Posterior vena cava (tissue), 2 donors: ENCODE results near the gene CDC42EP3. TPM values are rescaled to one million over a fixed set of nuclear protein-coding genes. Genes with fewer than 3 reads are reported as not detected.

Source experiments
- DNase-seq: peaks from one replicate; pipeline ENCODE4 v3.0.0-alpha.2; 2020; ENCODE audit warnings: low spot score
- intact Hi-C, 2 donors: fragments of 100-400 bp; cut with DNase I; formaldehyde crosslinking; loops; one replicate each; pipeline versions ENCODE4 v1.14.1 to v1.14.2; 2022 to 2023
- total RNA-seq, 2 donors: library from RNA; stranded (reverse); fragmentation: NEBNext Ultra II Directional; extraction: Animal tissue kit (Norgen Biotek cat#: 25700); gene quantifications; one replicate each; pipeline ENCODE4 v1.2.1, GENCODE V29; 2021
- donor health status: DM: yes; HTN: yes; CAD: no.
- donor health status: DM: yes; HTN: yes; CAD: no.

The CDC42EP3 gene
- total RNA-seq, 2 donors from 2014 or later, result 74.5 to 95.3 TPM

DNA sequence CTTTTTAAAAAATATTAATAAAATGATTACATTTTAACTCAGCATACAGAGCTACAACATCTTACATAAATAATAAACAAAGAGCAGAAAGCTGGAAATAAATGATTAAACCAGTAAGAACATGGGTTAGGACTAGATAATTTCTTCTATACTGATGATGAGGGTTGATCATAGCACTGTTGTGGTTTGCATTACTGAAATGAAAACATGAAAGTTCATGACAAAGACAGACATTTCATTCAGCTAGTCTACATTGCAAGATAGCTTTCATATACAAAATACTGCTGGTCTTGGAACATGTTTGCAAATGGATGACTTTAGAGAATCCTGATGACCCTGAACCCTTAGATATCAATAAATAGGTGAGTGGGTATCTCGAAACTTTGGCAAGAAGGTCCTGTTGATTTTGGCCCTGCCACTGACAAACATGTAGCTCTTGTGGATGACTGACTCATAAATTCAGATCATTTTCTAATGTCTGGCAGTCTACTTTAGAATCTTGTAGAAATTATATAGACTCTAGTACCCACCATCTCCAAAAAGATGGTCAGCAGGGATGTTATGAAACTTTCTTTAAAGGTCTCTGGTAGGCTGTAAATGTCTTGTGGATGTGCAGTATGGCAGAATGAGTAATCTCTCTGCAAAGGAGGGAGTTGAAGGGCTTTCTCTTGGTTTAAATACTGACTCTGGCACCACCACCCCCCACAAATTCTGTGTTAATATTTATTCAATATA, 15.5 kb upstream of the CDC42EP3 start:
- intact Hi-C loops, result no loop called here
- DNase-seq, result no peak

DNA sequence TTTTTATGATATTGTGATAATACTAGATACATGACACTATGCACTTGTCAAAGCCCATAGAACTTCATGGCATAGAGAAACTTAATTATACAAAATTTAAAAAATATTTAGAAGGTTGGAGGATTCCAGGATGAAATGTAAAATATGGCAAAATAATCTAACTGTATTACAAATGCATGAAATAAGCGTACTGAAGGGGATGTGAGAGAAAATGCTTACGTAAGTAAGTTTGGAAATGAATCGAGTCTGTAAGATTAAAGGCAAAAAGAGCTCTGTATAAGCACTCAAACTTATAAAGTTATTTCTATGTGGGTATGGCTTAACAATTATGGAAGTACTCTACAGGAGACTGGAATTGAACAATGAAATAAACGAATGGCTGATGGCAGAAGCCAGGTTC, 13.4 kb upstream of the CDC42EP3 start:
- intact Hi-C loops, result no loop called here
- DNase-seq, result no peak

DNA sequence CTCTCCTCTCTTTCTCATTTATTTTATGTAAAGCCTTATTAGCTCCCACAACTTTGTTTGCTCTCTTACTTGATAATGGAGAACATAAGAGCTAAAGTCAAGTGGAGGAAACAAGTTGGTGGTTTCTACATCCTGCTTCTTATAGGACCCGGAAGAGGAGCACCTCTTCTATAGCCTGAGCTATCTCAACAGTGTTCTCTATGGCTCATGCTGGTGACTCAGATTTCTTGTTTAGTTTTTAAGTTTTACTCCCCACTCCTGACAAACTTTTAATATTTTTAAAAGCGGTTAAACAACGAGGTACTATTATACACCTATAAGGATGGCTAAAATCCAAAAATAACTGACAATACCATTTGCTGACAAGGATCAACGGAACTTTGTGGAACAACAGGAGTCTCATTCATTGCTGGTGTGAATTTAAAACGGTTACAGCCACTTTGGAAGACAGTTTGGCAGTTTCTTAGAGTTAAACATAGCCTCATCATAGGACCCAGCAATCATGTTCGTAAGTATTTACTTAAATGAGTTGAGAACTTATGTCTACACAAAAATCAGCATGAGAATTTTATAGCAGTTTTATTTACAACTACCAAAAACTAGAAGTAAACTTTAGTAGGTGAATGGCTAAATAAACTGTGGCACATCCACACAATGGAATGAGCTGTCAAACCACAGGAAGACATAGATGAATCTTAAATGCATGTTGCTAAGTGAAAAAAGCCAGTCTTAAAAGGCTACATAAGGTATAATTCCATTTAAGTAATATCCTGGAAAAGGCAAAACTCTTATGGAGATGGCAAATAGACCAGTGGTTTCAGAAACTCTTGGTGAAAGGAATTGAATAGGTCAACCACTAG, 12.7 kb upstream of the CDC42EP3 start:
- no peak for DNase-seq
- intact Hi-C loops, result no loop called here

DNA sequence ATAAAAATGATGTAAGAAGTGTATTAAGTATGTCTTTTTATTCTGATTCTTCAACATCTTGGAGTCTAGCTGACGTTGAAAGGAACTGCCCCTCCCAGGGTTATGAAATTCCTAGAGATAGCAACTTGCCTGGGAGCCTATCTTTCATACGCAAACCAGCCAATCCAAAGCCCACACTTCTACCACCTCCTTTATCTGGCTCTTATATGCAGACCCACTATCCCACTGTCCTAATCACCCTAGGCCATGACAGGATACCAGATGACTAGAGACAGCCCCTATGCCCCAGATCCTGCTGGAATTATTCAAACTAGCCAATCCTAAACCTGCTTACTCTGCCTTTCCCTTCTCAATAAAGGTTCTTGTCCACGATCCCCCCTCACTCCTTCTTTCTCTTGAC, 11.8 kb upstream of the CDC42EP3 start:
- intact Hi-C loops, result no loop called here

DNA sequence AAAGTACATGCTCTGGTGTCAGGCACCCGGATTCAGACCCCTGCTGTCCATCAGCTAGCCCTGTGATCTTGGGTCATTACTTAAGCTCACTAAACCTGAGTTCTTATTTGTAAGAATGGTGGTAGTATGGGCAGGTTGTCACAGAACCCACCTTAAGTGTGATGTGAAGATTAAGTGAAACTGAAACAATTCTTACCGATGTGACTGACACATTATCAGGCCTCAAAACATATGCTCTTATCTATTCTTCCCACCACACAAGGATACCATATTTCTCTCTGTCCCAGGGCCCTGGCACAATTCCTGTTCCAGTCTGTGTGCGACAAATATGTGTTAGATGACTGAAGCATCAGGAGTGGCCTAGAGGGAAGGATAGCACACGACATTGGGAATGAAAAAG, 11.0 kb upstream of the CDC42EP3 start:
- intact Hi-C loops, result no loop called here
- DNase-seq, result no peak

More for the DNA sequence above, 11.8 kb upstream of the CDC42EP3 start:
- no peak for DNase-seq

DNA sequence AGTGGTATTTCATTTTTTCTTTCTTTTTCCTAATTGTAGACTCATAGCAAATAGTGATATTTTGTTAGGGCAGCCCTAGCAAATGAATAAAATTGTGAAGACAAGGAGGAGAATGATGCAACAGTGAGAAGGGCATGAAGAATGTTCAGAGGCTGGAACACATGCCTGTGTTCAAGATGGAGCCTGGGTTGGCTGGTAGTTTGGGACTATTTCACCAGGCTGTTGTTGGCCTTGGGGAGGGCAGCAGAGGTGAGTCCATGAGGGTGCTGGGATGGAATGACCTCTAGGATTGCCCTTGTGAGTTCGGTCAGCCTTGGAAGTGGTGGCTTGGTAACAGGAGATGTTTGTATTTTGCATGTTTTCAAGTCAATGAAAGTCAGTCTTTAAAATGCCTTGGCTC, 10.1 kb upstream of the CDC42EP3 start:
- intact Hi-C loops, result no loop called here
- no peak for DNase-seq

DNA sequence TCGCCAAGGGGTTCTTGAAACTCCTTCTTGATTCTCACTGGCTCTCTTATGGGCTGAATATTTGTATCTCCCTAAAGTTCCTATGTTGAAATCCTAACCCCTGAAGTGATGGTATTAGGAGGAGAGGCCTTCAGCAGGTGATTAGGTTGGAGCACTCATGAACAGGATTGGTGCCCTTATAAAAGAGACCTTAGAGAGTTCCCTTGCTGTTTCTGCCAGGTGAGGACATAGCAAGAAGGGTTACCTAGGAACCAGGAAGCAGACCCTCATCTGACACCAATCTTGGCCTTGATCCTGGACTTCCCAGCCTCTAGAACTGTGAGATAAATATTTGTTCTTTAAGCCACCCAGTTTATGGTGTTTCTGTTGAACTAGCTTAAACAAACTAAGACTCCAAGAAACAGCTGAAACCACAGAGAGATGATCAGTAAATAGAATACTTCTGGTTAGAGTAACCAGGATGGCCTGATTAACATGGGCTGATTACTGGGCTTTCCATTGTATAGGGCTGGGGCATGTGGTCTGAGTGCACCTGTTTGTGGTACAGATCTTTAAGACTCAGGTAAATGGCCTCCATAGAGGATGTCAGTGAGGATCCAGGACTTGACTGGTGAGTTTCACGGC, 7.7 kb upstream of the CDC42EP3 start:
- intact Hi-C loops, result loop anchor here (1.0 to 10.0 kb wide), 2 partner anchors 25 to 96 kb away; no protein-coding TSS in a partner anchor
- DNase-seq, result no peak

DNA sequence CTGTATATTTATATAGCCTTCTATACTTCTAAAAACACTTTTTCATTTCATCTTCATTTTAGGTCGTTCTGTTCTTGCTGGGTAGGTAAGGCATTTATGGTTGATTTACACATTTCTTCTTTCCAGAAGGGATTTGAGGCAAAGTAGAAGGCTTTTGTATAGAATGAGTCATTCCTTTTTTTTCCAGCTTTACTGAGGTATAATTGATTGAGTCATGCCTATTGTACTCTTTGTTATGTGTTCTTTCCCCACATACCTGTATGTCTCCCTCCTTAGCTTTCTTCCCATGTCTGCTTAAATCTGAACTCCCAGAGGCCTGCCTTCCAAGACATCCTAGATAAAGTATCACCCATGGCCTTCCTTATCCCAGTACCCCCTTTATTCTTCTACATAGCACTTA, 4.8 kb upstream of the CDC42EP3 start:
- intact Hi-C loops, result loop anchor here in 1 of 2 donors (10.0 kb wide), 1 partner anchor 99 kb away; no protein-coding TSS in a partner anchor
- no peak for DNase-seq

DNA sequence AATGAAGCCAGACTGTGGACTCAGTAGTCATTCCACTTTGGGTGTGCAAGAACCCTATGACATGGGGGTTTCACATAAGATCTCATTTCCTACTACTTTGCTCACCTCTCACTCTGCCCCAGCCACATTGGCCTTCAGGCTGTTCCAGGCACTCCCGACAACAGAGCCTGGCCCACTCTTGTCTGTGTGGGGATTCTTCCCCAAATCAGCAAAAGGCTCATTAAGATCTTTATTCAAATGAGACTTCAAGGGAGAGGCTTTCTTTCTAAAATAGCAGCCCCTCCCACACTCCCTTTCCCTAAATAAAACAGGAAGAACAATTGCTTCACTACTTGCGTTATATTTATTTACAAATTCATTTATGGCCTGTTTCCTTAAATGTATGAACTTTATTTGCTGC, 3.5 kb upstream of the CDC42EP3 start:
- intact Hi-C loops, result loop anchor here in 1 of 2 donors (10.0 kb wide), 1 partner anchor 100 kb away; no protein-coding TSS in a partner anchor
- no peak for DNase-seq

DNA sequence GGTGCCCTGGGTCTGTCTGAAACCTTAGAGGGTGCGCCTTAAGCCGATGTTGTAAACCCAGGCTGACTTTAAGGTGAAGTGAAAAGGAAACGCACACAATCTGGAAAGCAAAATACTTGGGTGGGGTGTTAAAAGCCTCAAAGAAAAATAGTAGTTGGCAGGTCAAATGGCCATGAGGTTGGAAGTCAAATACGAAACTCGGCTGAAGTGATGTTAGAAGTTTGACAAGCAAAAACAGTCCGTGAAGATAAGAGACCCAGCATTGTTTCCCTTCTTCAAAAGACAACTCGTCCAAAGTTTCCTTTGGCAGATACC, 1.4 kb upstream of the CDC42EP3 start:
- intact Hi-C loops, result loop anchor here in 1 of 2 donors (10.0 kb wide), 1 partner anchor 102 kb away; no protein-coding TSS in a partner anchor
- DNase-seq, result no peak

DNA sequence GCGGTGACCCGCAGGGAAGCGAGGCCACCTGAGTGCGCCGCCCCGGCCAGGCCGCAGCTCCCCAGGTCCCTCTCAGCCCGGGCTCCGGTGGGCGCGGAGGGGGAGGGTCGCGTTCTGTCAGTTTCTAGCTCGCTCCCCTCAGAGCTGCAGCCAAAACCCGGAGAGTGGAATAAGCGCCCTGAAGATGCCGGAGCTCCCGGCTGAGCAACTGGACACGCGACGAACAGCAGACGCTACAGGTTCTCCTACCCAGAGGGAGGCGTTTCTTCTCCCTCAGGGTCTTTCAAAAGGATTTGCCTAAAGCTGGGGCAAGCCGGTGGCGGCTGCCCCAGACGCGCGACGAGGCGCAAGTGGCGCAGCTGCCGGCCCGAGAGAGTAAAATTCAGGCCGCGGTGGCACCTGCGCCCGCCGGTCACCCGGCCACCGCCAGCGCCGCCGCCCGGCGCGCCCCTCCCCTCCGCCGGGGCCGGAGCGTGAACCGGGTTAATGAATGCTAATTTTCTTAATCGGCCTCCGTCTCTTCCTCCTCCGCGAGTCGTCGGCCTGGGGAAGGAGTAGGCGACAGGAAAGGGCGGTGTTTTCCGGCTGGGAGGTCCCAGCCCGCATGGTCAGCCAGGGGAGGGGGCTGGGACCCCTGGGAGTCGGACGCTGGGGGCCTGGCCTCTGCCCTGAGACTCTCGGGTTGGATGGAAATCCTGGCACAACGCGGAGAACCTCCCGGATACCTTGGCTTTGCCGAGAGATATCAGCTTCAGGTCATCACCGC, 845 bp upstream of the CDC42EP3 start:
- DNase-seq, result peak; percentile 92
- intact Hi-C loops, result loop anchor here in 1 of 2 donors (10.0 kb wide), 1 partner anchor 103 kb away; no protein-coding TSS in a partner anchor

DNA sequence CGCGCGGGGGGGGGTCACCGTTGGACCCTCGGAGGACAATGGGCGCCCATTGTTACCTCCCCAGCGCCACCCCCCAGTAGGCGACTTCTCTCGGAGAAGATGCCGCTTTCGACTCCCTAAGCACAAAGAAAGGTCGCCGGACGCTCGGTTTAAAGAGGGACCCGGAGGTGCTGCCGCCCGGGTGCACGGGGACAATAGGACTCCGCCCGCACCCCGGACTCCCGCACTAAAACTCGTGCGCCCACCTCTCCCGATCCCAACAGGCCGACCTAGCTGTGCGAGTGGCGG, 318 bp upstream of the CDC42EP3 start:
- DNase-seq, result no peak
- intact Hi-C loops, result loop anchor here in 1 of 2 donors (10.0 kb wide), 1 partner anchor 103 kb away; no protein-coding TSS in a partner anchor

DNA sequence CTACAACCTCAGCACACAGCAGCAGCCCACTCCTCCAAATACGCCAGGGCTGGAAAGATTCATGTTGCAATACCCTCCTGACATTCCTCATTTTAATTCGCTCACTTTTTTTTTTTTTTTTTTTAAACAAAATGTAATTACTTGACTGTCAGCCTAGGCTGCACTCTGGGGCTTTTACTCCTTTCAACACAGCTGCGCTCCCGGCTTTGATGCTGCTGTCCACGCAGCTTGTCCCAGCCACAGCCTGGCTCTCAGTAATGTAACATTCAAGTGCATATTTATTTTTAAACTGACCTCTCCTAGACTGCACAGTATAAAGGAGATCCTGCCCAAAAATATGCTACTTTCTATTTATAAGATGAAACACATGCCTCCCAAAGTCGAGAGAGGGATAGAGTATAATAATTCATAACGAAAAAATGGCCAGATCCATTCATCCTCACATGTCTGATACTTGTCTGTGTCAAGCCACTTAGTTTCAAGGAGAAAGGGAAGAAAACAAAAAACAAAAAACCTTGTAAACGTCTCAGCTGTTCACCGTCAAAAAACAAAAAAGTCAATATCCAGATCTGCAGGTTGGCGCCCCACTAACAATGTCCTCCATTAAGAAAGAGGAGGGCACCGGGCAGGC, 949 bp downstream of the CDC42EP3 start:
- intact Hi-C loops, result loop anchor here in 1 of 2 donors (10.0 kb wide), 1 partner anchor 104 kb away; no protein-coding TSS in a partner anchor
- no peak for DNase-seq

DNA sequence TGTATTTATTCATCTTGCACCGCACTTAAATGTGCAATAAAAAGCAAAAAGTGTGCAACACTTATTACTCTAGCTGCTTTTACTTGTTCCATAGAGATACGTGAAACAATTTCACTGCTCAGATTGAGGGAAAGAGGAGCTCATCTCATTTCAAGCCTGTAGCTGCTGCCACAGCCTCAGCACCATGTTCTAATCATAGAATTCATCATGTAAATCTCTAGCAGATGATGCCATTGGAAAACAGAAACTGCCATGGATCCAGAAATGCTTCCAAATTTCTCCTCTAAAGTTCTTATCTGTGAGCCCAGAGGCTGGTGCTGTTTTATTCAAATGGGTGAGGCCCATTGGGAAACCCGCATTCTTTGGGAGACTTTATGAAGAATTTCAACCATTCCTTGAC, 2.0 kb downstream of the CDC42EP3 start:
- intact Hi-C loops, result loop anchor here in 1 of 2 donors (10.0 kb wide), 2 partner anchors 85 to 255 kb away; no protein-coding TSS in a partner anchor
- DNase-seq, result no peak

DNA sequence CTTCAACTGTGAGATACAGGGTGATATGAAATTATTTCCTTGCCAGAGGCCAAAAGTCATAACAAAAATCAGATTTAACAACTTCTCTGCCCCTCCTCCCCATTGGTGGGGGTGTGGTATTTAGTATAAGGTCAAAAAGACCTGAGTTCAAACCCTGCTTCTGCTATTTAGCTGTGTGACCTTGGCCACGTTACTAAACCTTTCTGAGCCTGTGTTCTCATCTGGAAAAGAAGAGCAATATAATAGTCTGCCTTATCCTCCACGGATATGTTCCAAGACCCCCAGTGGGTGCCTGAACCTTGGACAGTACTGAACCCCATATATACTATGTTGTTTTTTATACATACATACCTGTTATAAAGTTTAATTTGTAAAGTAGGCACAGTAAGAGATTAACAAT, 3.7 kb downstream of the CDC42EP3 start:
- intact Hi-C loops, result loop anchor here in 1 of 2 donors (10.0 kb wide), 2 partner anchors 83 to 253 kb away; no protein-coding TSS in a partner anchor
- DNase-seq, result no peak

DNA sequence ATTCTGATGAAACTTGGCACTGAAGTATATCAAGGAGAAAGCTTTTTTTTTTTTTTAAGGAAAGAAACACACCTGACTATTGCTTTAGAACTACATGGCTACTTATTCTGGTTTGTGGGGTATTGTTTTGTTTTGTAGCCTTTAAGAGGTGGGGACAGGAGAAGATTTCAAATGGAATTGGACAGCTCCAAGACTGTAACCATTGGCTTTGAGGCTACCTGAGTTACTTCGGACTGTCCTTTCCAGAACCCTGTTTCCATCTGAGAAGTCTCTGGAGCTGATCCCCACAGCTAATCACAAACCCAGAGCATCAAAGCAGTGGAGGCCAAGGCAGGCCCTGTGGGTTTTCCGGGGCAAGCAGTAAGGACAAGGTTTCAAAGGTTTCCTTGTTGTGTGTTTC, 4.7 kb downstream of the CDC42EP3 start:
- DNase-seq, result no peak
- intact Hi-C loops, result loop anchor here in 1 of 2 donors (10.0 kb wide), 2 partner anchors 82 to 252 kb away; no protein-coding TSS in a partner anchor

DNA sequence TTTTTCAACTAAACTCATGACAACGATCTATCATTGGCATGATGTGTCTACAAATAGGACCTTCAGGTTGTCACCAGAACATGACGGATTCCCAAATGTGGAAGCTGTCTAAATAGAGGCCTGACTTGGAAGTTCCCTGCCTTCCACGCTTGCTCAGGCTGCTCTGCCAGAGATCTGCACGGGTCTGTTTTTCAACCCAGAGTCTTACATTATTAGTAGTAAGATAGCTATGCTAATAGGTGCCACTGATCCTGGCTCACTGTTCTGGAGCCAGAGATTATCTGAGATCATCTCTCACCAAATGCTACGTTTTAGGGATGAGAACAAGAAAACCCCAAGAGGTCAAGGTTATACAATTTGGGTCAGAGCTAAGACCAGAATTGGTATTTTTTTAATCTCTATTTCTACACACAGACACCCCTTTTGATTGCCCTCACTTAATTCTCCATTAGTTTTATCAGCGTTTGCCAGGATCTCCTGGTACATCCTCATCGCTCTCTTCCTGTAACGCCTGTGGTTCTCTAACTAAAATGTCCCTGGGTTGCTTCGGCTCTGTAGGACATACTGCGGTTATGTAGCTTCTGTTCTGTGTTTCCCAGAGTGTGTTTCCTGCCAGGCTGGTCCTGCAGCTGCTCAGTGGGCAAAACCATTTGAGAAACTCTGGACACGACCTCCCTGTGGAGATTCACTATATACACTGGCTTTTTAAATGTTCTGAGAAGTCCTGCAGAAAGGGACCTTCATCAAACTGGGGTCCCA, 5.7 kb downstream of the CDC42EP3 start:
- DNase-seq, result no peak
- intact Hi-C loops, result loop anchor here in 1 of 2 donors (10.0 kb wide), 2 partner anchors 81 to 251 kb away; no protein-coding TSS in a partner anchor

DNA sequence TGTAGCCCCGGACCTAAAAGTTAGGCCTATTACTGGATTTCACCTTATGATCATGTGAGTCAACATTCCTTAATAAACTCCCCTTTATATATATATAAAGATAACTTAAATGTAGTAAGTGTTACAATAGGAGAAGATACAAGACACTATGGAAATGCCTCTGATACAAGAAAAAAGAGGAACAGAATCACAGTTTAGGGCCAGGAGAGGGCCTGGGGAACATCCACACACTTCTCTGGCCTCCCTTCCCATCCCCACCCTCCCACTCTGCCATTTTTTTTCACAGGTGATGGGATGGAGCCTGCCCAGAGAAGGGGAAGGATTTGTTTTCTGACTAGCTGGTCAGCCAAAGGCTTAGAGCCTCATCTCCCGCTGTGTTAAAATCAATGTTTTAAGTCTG, 6.4 kb downstream of the CDC42EP3 start:
- DNase-seq, result no peak
- intact Hi-C loops, result loop anchor here in 1 of 2 donors (10.0 kb wide), 2 partner anchors 80 to 250 kb away; no protein-coding TSS in a partner anchor
